GM19324 (cell line): ENCODE results near the gene AP1G1.

ENCODE experiments used
- ATAC-seq: cut with Tn5 transposase; IDR thresholded peaks from one replicate; pipeline ENCODE4 v1.9.1; 2021; ENCODE audit warnings: mild to moderate bottlenecking, moderate library complexity; ENCODE audit not compliant: unreplicated experiment, low FRiP score

The AP1G1 gene

GRCh38 chr16:71762186-71762585 lies 46.4 kb downstream of the AP1G1 start:
- ATAC-seq, result no peak

GRCh38 chr16:71761097-71761496 lies 47.5 kb downstream of the AP1G1 start:
- no peak for ATAC-seq

GRCh38 chr16:71758293-71758760 lies 50.3 kb downstream of the AP1G1 start:
- no peak for ATAC-seq

DNA sequence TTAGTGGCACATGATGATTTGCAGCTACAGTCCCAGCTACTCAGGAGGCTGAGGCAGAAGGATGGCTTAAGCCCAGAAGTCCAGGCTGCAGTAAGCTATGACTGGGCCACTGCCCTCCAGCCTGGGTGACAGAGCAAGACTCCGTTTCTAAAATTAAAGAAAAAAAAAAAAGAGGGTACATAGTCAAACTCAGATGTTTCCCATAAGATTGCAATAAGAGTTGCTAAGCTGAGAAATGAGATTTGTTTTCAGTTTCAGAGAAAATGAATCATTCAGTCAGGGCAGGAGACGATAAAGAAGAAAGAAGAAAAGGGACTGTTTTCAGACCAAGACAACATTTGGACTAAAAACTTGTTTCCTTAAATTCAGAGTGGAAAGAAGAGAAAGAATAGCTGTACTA lies 54.0 kb downstream of the AP1G1 start:
- no peak for ATAC-seq

DNA sequence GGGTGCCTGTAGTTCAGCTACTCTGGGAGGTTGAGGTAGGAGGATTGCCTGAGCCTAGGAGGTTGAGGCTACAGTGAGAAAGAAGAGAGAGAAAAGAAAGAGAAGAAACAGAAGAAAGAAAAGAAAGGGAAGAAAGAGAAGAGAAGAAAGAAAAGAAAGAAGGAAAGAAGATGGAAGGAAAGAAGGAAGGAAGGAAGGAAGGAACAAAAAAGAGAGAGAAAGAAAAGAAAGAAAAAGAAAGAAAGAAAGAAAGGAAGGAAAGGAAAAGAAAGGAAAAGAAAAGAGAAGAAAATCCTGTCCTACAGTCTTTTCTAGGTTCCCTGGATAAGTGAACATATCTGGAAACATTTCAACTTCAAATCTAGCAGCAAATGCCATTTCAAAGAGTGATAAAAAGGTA lies 54.5 kb downstream of the AP1G1 start:
- ATAC-seq, result no peak

GRCh38 chr16:71748226-71748625 lies 60.4 kb downstream of the AP1G1 start:
- ATAC-seq, result no peak

- ATAC-seq, result no peak
Measured at GRCh38 chr16:71746442-71747046, 62.1 kb downstream of the AP1G1 start.

DNA sequence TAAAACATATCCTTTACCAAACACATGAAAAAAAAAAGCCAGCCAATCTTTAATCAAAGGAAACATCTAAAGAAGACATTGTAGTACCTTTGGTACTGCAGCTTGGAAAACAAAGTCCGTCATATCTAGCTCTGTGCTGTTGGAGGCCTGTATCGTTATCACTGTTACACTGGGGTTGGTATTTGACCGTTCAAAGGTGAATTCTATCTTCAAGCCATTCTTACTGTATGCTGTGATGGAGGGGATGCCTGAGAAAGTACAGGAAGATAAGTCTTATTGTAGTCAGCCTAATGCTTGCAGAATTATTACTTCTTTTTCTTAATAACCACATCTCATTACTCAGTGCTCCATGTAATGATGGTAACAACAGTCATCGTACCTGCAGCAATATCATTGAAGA lies 69.8 kb downstream of the AP1G1 start:
- no peak for ATAC-seq

DNA sequence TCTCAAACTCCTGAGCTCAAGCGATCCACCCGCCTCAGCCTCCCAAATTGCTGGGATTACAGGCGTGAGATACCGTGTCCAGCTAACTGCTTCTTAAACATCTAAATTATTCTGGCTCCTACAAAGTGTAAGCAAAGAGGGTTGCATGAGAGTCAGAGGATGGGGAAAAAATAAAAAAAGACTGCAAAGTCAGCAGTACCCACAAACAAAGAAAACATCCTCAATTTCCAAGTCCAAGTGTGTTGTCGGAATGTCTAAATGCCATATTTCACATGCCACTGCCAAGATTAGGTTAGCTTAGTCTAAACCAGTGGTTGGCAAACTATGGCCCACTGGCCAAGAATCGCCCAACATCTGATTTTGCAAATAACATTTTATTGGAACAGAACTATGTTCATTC lies 71.1 kb downstream of the AP1G1 start:
- no peak for ATAC-seq

GRCh38 chr16:71734511-71734910 lies 74.1 kb downstream of the AP1G1 start:
- ATAC-seq, result no peak

GRCh38 chr16:71732587-71732986 lies 76.0 kb downstream of the AP1G1 start:
- no peak for ATAC-seq

GRCh38 chr16:71727551-71728324 lies 80.9 kb downstream of the AP1G1 start:
- ATAC-seq, result no peak

DNA sequence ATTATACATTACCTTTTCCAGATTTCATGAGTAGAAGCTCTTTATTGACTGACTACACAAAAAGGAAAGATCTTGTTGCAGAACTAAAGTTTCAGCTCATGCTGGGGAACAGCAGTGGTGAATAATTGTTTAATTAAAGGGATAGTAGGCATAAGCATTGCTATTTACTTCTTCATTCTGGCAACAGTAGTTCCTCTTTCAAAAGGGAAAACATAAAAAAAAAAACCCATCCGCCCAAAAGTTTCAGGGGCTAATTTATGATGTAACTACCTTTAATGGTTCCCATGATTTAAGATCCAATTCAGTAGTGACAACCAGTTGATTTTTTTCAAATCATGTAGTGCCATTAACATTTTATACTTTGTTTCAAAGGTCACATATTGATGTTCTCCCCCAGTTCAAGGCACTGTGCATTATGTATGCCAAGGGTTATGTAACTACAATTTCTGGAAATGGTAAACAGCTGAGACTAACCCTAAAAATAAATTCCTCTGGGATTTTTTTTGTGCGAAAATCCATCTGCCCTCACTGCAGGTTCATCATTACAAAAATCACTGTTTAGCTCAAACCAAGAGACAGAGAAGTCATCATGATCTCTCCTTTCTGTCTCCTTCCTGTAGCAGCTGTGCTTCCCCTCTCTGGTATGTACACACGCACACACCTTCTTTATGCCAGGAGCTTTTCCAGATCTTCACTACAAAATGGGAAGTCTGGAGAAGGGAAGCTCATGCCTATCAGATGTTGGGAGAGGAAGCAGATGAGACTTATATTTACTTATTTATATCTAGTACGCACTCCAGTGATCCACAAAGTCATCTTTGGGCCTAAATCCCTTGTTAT lies 81.9 kb downstream of the AP1G1 start:
- ATAC-seq, result no peak

- ATAC-seq, result no peak
Measured at GRCh38 chr16:71724320-71724751, 84.3 kb downstream of the AP1G1 start, which contains the start of gene PHLPP2. Gene PHLPP2, minus strand, starts transcription at chr16:71724701. Its CDS starts 9,906 bp downstream, at chr16:71714795.

GRCh38 chr16:71723537-71724319 lies 84.9 kb downstream of the AP1G1 start:
- peak; percentile 80 for ATAC-seq

DNA sequence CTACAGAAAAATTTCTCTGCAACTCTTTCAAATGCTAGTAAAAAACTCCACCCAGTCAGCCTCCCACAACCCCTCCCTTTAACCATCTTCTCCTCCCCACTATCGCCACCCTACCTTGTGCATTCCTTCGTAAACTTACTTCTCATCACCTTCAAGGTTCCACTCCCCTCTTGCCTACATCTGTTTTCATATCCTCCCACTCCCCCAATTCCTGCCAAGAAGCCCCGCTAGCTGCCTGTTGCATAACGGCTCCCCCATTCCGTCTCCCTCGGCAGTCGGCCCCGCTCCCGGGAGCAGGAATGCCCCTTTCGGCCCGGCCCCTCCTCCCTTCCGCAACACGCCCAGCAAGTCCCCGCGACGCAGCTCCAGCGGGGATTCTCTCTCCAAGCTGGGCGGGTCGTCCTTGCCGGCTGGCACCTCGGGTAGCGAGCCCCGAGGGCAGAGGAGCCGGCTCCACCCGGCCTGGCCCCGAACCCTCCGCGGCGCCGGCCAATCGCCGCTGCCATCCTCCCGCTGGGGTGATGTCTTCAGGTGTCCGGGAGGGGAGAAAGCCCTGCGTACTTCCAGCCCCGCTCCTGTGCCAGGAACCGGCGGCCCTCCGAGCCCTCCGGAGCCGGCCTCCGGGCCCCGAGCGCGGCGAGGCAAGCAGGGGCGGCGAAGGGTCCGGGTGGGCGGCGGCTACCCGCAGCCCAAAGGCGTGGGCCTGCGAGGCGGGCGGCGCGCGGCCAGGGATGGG lies 85.7 kb downstream of the AP1G1 start:
- peak; percentile 38 for ATAC-seq

- no peak for ATAC-seq
Measured at GRCh38 chr16:71721066-71721740, 87.4 kb downstream of the AP1G1 start.

DNA sequence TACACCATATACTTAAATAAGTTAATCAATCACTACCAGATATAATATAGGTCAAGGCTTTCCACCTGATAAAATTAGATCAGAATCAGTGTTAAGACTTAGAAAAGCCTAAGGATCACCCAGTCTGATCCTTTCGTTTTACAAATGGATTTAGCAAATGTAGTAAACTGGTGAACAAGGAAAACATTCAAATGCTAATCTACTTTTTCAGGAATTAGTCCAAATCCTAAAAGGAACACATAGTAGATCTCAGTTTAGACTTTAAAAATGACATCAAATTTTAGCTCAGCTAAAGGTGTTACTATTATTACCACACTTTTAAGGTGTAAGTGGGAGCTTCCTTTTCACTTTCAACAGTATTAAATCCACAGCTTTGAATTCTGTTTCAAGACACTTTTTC lies 96.1 kb downstream of the AP1G1 start:
- no peak for ATAC-seq

- no peak for ATAC-seq
Measured at GRCh38 chr16:71711789-71712188, 96.8 kb downstream of the AP1G1 start.
